Fibroblast of villous mesenchyme (primary cell): ENCODE measurements around the gene S100A4. TPM values are rescaled to one million over a fixed set of nuclear protein-coding genes. Genes with fewer than 3 reads are reported as not detected.

Source experiments
- DNase-seq: peaks from one replicate; pipeline ENCODE4 v3.0.0-alpha.2; 2010; ENCODE audit warnings: low read depth
- H3K4me3 ChIP-seq: 2 replicates; pipeline ENCODE4 v1.5.1; 2011; ENCODE audit warnings: low read depth, mild to moderate bottlenecking, low read length
- total RNA-seq: library from RNA; depleted of rRNA; stranded (reverse); fragments of >200 nt; gene quantifications from 2 replicates; pipeline ENCODE4 v1.2.3, GENCODE V29; 2012
- TF ChIP-seq, protein P1 (sequence below): IDR thresholded peaks from 2 replicates; pipeline ENCODE4 v1.5.1; 2012; ENCODE audit warnings: low read depth, mild to moderate bottlenecking, low read length; ENCODE audit not compliant: insufficient read depth

Gene S100A4
- total RNA-seq, 1 donor = 507 TPM

DNA sequence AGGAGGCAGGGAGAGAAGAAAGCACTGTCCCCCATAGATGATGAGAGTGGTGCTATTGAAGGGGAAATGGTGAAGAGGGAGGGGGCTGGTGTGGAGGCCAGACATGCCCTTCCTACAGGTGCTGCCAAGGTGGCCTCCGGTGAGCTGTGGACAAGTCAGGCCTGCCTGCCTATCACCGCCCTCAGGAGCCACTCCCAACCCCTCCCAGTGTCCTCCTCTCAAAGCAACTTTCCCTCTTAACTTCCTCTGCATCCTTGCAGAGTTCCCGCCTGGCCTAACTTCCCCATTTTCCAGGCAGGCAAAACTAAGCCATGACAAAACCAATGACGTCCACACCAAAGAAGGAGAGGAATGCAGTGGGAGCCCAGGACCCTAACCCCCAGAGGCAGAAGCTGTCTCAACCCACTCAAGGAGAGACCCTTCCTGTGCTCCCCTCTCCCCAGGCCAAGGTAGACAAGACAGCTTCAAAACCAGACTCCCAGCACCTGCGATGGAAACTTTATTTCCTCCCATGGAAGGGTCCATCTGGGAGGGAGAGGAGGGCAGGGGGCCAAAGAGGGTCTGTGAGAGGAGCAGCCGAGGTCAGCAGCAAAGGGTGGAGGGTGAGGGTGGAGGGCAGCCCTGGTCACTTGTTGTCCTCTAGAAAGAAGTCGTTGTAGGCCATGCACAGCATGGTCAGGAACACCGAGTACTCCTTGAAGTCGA, 8.8 kb downstream of the S100A4 start:
- DNase-seq = no peak
- TF ChIP-seq, protein P1, sequence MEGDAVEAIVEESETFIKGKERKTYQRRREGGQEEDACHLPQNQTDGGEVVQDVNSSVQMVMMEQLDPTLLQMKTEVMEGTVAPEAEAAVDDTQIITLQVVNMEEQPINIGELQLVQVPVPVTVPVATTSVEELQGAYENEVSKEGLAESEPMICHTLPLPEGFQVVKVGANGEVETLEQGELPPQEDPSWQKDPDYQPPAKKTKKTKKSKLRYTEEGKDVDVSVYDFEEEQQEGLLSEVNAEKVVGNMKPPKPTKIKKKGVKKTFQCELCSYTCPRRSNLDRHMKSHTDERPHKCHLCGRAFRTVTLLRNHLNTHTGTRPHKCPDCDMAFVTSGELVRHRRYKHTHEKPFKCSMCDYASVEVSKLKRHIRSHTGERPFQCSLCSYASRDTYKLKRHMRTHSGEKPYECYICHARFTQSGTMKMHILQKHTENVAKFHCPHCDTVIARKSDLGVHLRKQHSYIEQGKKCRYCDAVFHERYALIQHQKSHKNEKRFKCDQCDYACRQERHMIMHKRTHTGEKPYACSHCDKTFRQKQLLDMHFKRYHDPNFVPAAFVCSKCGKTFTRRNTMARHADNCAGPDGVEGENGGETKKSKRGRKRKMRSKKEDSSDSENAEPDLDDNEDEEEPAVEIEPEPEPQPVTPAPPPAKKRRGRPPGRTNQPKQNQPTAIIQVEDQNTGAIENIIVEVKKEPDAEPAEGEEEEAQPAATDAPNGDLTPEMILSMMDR = no peak

DNA sequence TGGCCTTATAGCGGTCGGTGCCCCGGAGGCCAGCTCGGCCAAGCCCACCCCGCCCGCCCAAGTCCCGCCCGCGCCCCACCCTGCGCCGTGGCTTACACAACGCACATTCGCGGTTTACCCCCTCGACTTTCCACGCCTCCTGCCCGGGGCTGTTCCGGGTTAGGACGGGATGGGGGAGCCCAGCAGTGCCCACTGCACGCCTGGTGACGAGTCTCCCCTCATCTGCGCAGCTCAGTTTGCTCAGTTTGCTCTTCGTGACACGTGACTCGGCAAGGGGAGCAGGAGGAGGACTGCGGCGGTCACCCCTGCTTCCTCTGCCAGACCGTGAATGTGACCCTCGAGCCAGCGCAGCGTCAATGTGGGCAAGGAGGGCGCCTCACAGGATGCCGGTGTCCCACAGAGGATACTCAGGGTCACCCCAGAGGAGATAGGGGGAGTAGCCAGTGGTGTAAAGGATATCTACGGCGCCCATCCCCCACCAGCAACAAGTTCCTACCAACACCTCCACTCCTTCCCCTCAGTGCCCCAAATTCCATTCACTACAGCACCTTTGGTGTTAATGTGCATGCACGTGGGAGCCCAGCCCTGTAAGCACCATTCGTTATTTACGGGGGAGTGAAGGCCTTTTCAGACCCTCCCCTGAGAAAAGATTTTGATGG, 9.5 kb downstream of the S100A4 start:
- H3K4me3 ChIP-seq = peak overlapping the region; percentile 86
- peak; percentile 90 for DNase-seq
- TF ChIP-seq, protein P1 = no peak

More for the DNA sequence above, 8.8 kb downstream of the S100A4 start:
- H3K4me3 ChIP-seq = peak overlapping the region; percentile 86

DNA sequence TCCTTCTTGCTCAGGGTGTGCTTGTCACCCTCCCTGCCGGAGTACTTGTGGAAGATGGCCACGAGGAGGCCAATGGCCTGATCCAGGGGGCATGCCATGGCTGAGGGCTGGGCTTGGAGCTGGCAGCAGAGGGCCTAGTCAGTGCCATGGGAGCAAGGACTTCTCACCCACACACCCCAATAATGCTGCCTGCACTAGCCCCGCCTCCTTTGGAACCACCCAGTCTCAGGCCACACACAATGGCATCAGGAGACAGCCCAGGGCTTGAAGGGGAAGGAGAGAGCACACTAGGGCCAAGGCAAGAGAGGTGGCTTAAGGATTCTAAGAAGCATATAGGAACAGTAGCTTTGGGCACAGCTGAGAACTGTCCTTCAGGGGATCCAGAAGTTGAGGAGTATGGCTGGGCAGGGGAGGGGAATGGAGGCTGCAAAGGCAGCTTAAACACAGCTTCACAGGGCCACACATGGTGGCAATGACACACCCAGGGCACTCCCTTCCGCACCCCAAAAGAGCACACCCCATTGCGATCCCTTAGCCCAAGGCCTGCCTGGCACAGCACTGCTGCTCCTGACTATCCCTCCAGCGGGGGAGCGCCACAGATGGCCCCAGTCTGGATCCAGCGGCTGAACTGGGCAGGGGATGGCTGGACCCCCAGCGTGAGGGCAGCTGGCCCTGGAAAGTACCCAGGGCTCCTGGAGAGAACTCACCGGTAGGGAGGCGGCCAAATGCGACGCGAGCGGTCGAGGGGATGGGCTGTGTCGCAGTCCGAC, 10.2 kb downstream of the S100A4 start, which contains the start of gene S100A6:
Gene S100A6 (minus strand): TSS at position 750 of the 770 bp plus-strand sequence. CDS start 652 bp downstream, at position 98.
- peak within 1 kb of the TSS; percentile 86 for H3K4me3 ChIP-seq
- TF ChIP-seq, protein P1 = no peak
- peak; percentile 50 for DNase-seq

DNA sequence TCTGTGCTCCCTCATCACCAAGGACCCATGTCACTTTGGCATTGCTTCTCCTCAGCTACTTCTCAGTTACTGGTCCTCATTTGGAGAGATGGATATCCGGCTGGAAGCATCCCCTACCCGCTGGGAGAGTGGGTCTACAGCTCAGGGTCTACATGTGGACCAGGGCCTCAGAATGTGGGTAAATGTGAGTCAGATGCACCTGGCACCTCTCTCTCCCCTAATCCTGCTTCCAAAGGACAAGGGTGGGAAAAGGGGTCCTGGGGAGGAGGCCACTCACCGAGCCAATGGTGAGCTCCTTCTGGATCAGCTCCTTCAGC, 10.7 kb downstream of the S100A4 start:
- peak overlapping the region; percentile 86 for H3K4me3 ChIP-seq
- TF ChIP-seq, protein P1 = no peak
- no peak for DNase-seq

DNA sequence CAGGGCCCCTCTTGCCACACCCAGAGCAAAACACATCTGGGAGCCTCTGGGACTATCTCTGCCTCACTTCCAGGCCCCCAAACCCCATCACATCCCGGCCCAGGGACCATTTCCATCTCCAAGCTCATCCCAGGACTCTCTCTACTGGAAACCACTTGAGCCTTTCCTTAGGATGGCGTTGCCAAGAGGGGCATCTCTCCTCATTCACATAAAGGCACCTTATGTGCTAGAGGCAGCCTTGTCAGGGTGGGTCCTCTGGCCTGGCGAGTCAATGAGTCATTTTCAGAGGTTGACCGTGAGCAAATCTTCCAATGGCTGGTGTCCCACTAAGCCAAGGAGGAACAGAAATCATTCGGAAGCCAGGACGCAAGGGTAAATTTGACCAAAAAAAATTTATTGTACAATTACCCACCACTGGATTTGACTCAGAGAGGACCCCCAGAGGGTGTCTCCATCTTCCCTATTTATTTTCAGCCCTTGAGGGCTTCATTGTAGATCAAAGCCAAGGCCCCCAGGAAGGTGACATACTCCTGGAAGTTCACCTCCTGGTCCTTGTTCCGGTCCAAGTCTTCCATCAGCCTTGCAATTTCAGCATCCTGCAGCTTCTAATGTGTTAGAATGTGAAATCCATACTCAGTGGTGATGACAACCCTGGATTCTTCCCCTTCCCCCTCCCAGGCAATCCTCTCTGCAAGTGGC, 11.2 kb downstream of the S100A4 start:
- peak; percentile 50 for DNase-seq
- TF ChIP-seq, protein P1 = no peak
- peak overlapping the region; percentile 86 for H3K4me3 ChIP-seq

DNA sequence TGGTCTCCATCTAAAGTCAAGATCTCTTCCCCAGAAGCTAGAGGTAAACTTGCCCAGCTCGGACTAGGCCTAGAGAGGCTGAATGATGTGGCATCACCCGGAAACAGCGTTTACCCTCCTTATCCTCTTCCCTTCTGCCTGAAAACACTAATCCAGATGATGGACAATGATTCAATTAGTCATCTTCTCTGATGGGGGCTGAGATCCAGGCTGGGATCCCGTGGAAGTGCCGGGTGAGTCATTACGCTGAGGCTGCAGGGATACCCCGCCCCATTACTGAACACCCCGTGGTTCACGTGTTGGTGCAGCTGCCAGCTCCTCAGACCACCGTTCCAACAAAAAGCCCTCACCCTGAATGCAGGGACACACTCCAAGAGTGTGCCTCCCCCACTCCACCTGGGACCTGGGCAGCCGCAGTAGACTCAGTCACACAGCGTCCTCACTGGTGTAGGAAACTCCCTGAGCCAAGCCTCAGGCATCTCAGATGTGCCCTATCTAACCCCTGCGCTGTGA, 11.9 kb downstream of the S100A4 start:
- peak; percentile 90 for DNase-seq
- TF ChIP-seq, protein P1 = no peak
- H3K4me3 ChIP-seq = peak overlapping the region; percentile 86
